KMS-11 (cell line): ENCODE measurements around the gene SUPT3H.
"Not testable (repeated sequence)": the region's sequence is repeated elsewhere in the genome, so short reads cannot be mapped to it uniquely, and the experiment has no call there.

Experiments used
- H2AFZ ChIP-seq: fragments of 200-600 bp; sonication (generic); 2 replicates; pipeline ENCODE4 v1.6.1; 2016; ENCODE audit warnings: antibody characterized with exemption, mixed run types, low read depth
- H3K27ac ChIP-seq: fragments of 200-600 bp; sonication (generic); 2 replicates; pipeline ENCODE4 v1.6.1; 2016; ENCODE audit warnings: mild to moderate bottlenecking, mixed run types
- H3K27me3 ChIP-seq: fragments of 200-600 bp; sonication (generic); 2 replicates; pipeline ENCODE4 v1.6.1; 2017; ENCODE audit warnings: mild to moderate bottlenecking, low read depth, mixed run types, moderate library complexity; ENCODE audit not compliant: insufficient read depth
- H3K36me3 ChIP-seq: fragments of 200-600 bp; sonication (generic); 2 replicates; pipeline ENCODE4 v1.6.1; 2017; ENCODE audit warnings: mild to moderate bottlenecking, mixed run types; ENCODE audit not compliant: insufficient read depth
- H3K4me1 ChIP-seq: fragments of 200-600 bp; sonication (generic); 2 replicates; pipeline ENCODE4 v1.6.1; 2016; ENCODE audit warnings: mild to moderate bottlenecking, low read depth, mixed run types; ENCODE audit not compliant: poor library complexity, severe bottlenecking
- H3K4me2 ChIP-seq: fragments of 200-600 bp; sonication (generic); 2 replicates; pipeline ENCODE4 v1.7.0; 2016; ENCODE audit warnings: mild to moderate bottlenecking, mixed run types
- H3K4me3 ChIP-seq: fragments of 200-600 bp; sonication (generic); IDR thresholded peaks from 2 replicates; pipeline ENCODE4 v1.6.1; 2017; ENCODE audit warnings: low read depth, low read length, mixed read lengths; ENCODE audit not compliant: insufficient read depth
- H3K79me2 ChIP-seq: fragments of 200-600 bp; sonication (generic); 2 replicates; pipeline ENCODE4 v1.6.1; 2016; ENCODE audit warnings: low read depth, mixed run types; ENCODE audit not compliant: insufficient read depth
- H3K9ac ChIP-seq: fragments of 200-600 bp; sonication (generic); 2 replicates; pipeline ENCODE4 v1.6.1; 2016; ENCODE audit warnings: mild to moderate bottlenecking, mixed run types
- H4K20me1 ChIP-seq: fragments of 200-600 bp; sonication (generic); 2 replicates; pipeline ENCODE4 v1.6.1; 2016; ENCODE audit warnings: mild to moderate bottlenecking, mixed run types; ENCODE audit not compliant: insufficient read depth
- CTCF ChIP-seq: fragments of 200-600 bp; sonication (generic); conservative IDR thresholded peaks from 2 replicates; pipeline ENCODE4 v1.6.1; 2017; ENCODE audit warnings: low read depth, mild to moderate bottlenecking, antibody characterized with exemption, low read length, moderate library complexity, mixed read lengths

The SUPT3H gene

GRCh38 chr6:45047573-45047972, 330.2 kb downstream of the SUPT3H start:
- H3K79me2 ChIP-seq = no peaks in the 10 kb centered on the region
- H3K27me3 ChIP-seq = no peaks in the 10 kb centered on the region
- H3K9ac ChIP-seq = no peak overlapping the region
- no peak overlapping the region for H3K4me3 ChIP-seq
- H4K20me1 ChIP-seq = no peaks in the 10 kb centered on the region
- H3K4me1 ChIP-seq = peaks cover 44% of the 10 kb centered on the region
- no peaks in the 10 kb centered on the region for H3K36me3 ChIP-seq
- H2AFZ ChIP-seq = no peak overlapping the region
- H3K27ac ChIP-seq = no peak overlapping the region
- H3K4me2 ChIP-seq = no peak overlapping the region
- TF ChIP-seq CTCF = no peak

- Histone ChIP-seq H3K36me3 (no peaks in the 10 kb centered on the region), H3K27me3 (no peaks in the 10 kb centered on the region), H3K27ac (no peak overlapping the region), H3K4me3 (no peak overlapping the region), H3K4me1 (peaks cover 37% of the 10 kb centered on the region), H3K9ac (no peak overlapping the region), H4K20me1 (no peaks in the 10 kb centered on the region), H3K79me2 (no peaks in the 10 kb centered on the region), H3K4me2 (0 out of 2 replicates have a peak overlapping the region, but pooled peaks have one; percentile 7), H2AFZ (no peak overlapping the region)
- TF ChIP-seq CTCF = no peak
Observed at GRCh38 chr6:45045253-45045601, 332.5 kb downstream of the SUPT3H start.

- Histone ChIP-seq H3K36me3 (no peaks in the 10 kb centered on the region), H2AFZ (no peak overlapping the region), H3K27me3 (no peaks in the 10 kb centered on the region), H3K4me2 (peak overlapping the region; percentile 34; the same call in 1 of the 2 replicates), H3K27ac (no peak overlapping the region), H3K9ac (no peak overlapping the region), H3K4me3 (no peak overlapping the region), H3K79me2 (no peaks in the 10 kb centered on the region), H4K20me1 (no peaks in the 10 kb centered on the region), H3K4me1 (peaks cover 37% of the 10 kb centered on the region)
- no peak for TF ChIP-seq CTCF
Observed at GRCh38 chr6:45044510-45045252, 333.1 kb downstream of the SUPT3H start.

GRCh38 chr6:45044086-45044485, 333.6 kb downstream of the SUPT3H start:
- no peak overlapping the region for H3K27ac ChIP-seq
- no peak for TF ChIP-seq CTCF
- H2AFZ ChIP-seq = no peak overlapping the region

GRCh38 chr6:45042673-45043072, 335.1 kb downstream of the SUPT3H start:
- not testable (repeated sequence) for H3K79me2 ChIP-seq, H3K27me3 ChIP-seq, H4K20me1 ChIP-seq, H3K36me3 ChIP-seq, H3K4me3 ChIP-seq, H3K4me2 ChIP-seq, H3K27ac ChIP-seq, H2AFZ ChIP-seq, H3K9ac ChIP-seq
- peaks cover 37% of the 10 kb centered on the region for H3K4me1 ChIP-seq

More at GRCh38 chr6:45044086-45044485, 333.6 kb downstream of the SUPT3H start:
- no peaks in the 10 kb centered on the region for H3K36me3 ChIP-seq
- H4K20me1 ChIP-seq = no peaks in the 10 kb centered on the region
- peak overlapping the region; percentile 34; the same call in 1 of the 2 replicates for H3K4me2 ChIP-seq
- H3K9ac ChIP-seq = no peak overlapping the region
- no peaks in the 10 kb centered on the region for H3K79me2 ChIP-seq
- peaks cover 37% of the 10 kb centered on the region for H3K4me1 ChIP-seq
- H3K27me3 ChIP-seq = no peaks in the 10 kb centered on the region
- no peak overlapping the region for H3K4me3 ChIP-seq
